ENCODE results near the gene BTBD2. TPM values are rescaled to one million over a fixed set of nuclear protein-coding genes. Genes with fewer than 3 reads are reported as not detected.
A peak's percentile ranks its signal among the peaks of the same experiment; 100 is the strongest.

Gene BTBD2
- total and polyA plus RNA-seq, 10 of the 15 experiments (the other 5 are each of a cell fraction or from before 2014, with no cell fraction given), result 0.13 to 66.2 (median 10.4) TPM

DNA sequence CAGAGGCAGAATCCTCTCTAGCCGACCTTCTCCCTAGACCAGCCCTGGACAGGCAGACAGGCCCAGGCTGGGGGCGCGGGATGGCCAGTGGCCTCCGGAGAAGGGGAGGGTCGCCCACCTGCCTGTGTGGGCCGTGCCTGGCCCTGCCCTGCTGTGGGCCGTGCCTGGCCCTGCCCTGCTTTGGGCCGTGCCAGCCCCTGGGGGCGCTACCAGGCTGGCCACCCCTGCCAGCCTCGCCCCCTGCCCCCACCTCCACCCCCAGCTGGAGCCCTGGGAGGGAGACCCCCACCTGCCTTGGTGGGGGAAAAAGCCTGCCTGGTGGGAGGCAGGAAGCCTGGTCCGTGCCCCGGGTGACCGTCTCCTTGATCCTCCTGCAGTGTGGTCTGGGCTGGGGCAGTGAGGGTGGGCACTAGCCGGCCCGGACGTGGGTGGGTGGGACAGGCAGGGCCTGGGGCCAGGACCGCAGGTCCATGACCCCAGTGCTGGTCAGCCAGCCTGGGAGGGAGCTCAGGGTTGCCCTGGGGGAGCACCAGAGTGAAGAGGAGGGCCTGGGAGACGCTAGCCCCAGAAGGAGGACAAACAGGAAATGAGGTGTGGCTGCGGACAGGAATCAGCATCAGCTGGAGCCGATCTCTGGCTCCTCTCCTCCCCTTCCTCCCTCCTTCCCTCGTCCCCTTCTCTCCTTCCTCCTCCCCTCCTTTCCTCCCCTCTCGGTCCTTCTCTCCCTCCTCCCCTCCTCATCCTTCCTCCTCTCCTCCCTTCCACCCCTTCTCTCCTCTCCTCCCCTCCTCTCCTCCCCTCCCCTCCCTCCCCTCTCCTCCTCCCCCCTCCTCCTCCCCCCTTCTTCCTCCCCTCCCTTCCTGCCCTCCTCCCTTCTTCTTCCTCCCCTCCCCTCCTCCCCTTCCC lies 40.7 kb upstream of the BTBD2 start (continued):
- TF ChIP-seq, protein P1, sequence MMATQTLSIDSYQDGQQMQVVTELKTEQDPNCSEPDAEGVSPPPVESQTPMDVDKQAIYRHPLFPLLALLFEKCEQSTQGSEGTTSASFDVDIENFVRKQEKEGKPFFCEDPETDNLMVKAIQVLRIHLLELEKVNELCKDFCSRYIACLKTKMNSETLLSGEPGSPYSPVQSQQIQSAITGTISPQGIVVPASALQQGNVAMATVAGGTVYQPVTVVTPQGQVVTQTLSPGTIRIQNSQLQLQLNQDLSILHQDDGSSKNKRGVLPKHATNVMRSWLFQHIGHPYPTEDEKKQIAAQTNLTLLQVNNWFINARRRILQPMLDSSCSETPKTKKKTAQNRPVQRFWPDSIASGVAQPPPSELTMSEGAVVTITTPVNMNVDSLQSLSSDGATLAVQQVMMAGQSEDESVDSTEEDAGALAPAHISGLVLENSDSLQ (IDR thresholded peaks at IDR 0.05), result no peak
- TF ChIP-seq MEF2B (IDR thresholded peaks at IDR 0.05; ENCODE audit: partially characterized antibody, poor library complexity, severe bottlenecking) (no peak), CBX3 (IDR thresholded peaks at IDR 0.05; ENCODE audit: borderline replicate concordance, low read depth) (no peak), ZNF24 (IDR thresholded peaks at IDR 0.05) (no peak), CREM (IDR thresholded peaks at IDR 0.05; ENCODE audit: low read depth) (peak; percentile 17; the same call in 1 of the 2 replicates), HDAC6 (IDR thresholded peaks at IDR 0.05; ENCODE audit: unreplicated experiment) (no peak), MTA2 (IDR thresholded peaks at IDR 0.05; ENCODE audit: low read depth) (peak; percentile 45; the same call in 1 of the 2 replicates), SPI1 (IDR thresholded peaks at IDR 0.05; ENCODE audit: borderline replicate concordance, insufficient read depth, low read depth, low read length) (0 out of 2 replicates have a peak, but pooled peaks have one; percentile 24), POLR2AphosphoS5 (IDR thresholded peaks at IDR 0.05; ENCODE audit: low read length) (peak; percentile 38; the same call in 1 of the 2 replicates)
- TF ChIP-seq, protein P2, sequence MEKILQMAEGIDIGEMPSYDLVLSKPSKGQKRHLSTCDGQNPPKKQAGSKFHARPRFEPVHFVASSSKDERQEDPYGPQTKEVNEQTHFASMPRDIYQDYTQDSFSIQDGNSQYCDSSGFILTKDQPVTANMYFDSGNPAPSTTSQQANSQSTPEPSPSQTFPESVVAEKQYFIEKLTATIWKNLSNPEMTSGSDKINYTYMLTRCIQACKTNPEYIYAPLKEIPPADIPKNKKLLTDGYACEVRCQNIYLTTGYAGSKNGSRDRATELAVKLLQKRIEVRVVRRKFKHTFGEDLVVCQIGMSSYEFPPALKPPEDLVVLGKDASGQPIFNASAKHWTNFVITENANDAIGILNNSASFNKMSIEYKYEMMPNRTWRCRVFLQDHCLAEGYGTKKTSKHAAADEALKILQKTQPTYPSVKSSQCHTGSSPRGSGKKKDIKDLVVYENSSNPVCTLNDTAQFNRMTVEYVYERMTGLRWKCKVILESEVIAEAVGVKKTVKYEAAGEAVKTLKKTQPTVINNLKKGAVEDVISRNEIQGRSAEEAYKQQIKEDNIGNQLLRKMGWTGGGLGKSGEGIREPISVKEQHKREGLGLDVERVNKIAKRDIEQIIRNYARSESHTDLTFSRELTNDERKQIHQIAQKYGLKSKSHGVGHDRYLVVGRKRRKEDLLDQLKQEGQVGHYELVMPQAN (conservative IDR thresholded peaks at IDR 0.05), result no peak
- TF ChIP-seq, protein P3, sequence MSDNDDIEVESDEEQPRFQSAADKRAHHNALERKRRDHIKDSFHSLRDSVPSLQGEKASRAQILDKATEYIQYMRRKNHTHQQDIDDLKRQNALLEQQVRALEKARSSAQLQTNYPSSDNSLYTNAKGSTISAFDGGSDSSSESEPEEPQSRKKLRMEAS (IDR thresholded peaks at IDR 0.05; ENCODE audit: low read depth, low read length), result no peak
